Liver (tissue), 9 donors: ENCODE results near the gene CFHR2. TPM values are rescaled to one million over a fixed set of nuclear protein-coding genes. Genes with fewer than 3 reads are reported as not detected.

Experiments
- DNase-seq: peaks from one replicate; pipeline ENCODE4 v3.0.0-alpha.2; 2017; ENCODE audit warnings: low spot score
- H3K27ac ChIP-seq, 2 donors: one replicate each; pipeline ENCODE4 v1.7.0; 2013; ENCODE audit warnings: inconsistent platforms in 2 of 2, low read length in 2 of 2, control low read depth in 1 of 2, low read depth in 1 of 2, mild to moderate bottlenecking in 1 of 2
- H3K27me3 ChIP-seq, 4 donors: one replicate each; pipeline versions ENCODE4 v1.6.1 to v1.7.0; 2013; ENCODE audit warnings: low read length in 3 of 4, inconsistent platforms in 1 of 4, mild to moderate bottlenecking in 1 of 4, moderate library complexity in 1 of 4; ENCODE audit not compliant: control insufficient read depth in 4 of 4, insufficient read depth in 4 of 4
- H3K36me3 ChIP-seq, 4 donors: one replicate each; pipeline versions ENCODE4 v1.6.1 to v1.7.0; 2013; ENCODE audit warnings: low read length in 3 of 4, mild to moderate bottlenecking in 3 of 4, low read depth in 1 of 4, moderate library complexity in 1 of 4; ENCODE audit not compliant: control insufficient read depth in 4 of 4, insufficient read depth in 3 of 4
- H3K4me1 ChIP-seq, 4 donors: one replicate each; pipeline versions ENCODE4 v1.6.1 to v1.7.0; 2013; ENCODE audit warnings: low read length in 3 of 4, mild to moderate bottlenecking in 3 of 4, moderate library complexity in 1 of 4; ENCODE audit not compliant: control insufficient read depth in 4 of 4, insufficient read depth in 4 of 4
- H3K4me3 ChIP-seq, 3 donors: one replicate each; pipeline versions ENCODE4 v1.6.1 to v1.7.0; 2013; ENCODE audit warnings: low read length in 3 of 3, control low read depth in 1 of 3, low read depth in 1 of 3, mild to moderate bottlenecking in 1 of 3
- H3K9ac ChIP-seq, 2 donors: one replicate each; pipeline ENCODE4 v1.7.0; 2013; ENCODE audit warnings: low read length in 2 of 2, mild to moderate bottlenecking in 2 of 2, moderate library complexity in 2 of 2, control low read depth in 1 of 2, low read depth in 1 of 2
- H3K9me3 ChIP-seq, 4 donors: one replicate each; pipeline versions ENCODE4 v1.6.1 to v1.7.0; 2013; ENCODE audit warnings: low read length in 3 of 4; ENCODE audit not compliant: control insufficient read depth in 4 of 4
- ATF3 ChIP-seq: IDR thresholded peaks from 2 replicates; pipeline ENCODE4 v1.6.1; 2016; ENCODE audit warnings: antibody characterized with exemption
- CTCF ChIP-seq: fragments of 150-350 bp; IDR thresholded peaks from 2 replicates; pipeline ENCODE4 v1.5.1; 2017; ENCODE audit warnings: improper control_type of control experiment, low read depth, low read length; ENCODE audit not compliant: missing input control
- EGR1 ChIP-seq, 2 donors: IDR thresholded peaks; 2 replicates each; pipeline ENCODE4 v1.6.1; 2016 to 2018; ENCODE audit warnings: antibody characterized with exemption in 2 of 2, low read depth in 2 of 2
- FOXA1 ChIP-seq: IDR thresholded peaks from 2 replicates; pipeline ENCODE4 v1.6.1; 2016; ENCODE audit warnings: antibody characterized with exemption
- FOXA2 ChIP-seq: IDR thresholded peaks from 2 replicates; pipeline ENCODE4 v1.6.1; 2016; ENCODE audit warnings: antibody characterized with exemption
- GABPA ChIP-seq, 2 donors: IDR thresholded peaks in 1 of 2; conservative IDR thresholded peaks in 1 of 2; 2 replicates each; pipeline ENCODE4 v1.6.1; 2016; ENCODE audit warnings: antibody characterized with exemption in 2 of 2, mild to moderate bottlenecking in 1 of 2, moderate library complexity in 1 of 2
- HNF4A ChIP-seq, 2 donors: conservative IDR thresholded peaks; 2 replicates each; pipeline ENCODE4 v1.6.1; 2016; ENCODE audit warnings: antibody characterized with exemption in 2 of 2, mild to moderate bottlenecking in 2 of 2
- HNF4G ChIP-seq: IDR thresholded peaks from 2 replicates; pipeline ENCODE4 v1.6.1; 2016; ENCODE audit warnings: antibody characterized with exemption
- JUND ChIP-seq, 2 donors: IDR thresholded peaks; 2 replicates each; pipeline ENCODE4 v1.6.1; 2016; ENCODE audit warnings: antibody characterized with exemption in 2 of 2
- MAX ChIP-seq: IDR thresholded peaks from 2 replicates; pipeline ENCODE4 v1.6.1; 2016; ENCODE audit warnings: antibody characterized with exemption
- NR2F2 ChIP-seq: IDR thresholded peaks from 2 replicates; pipeline ENCODE4 v1.6.1; 2016; ENCODE audit warnings: antibody characterized with exemption
- RAD21 ChIP-seq, 2 donors: IDR thresholded peaks; 2 replicates each; pipeline ENCODE4 v1.6.1; 2016; ENCODE audit warnings: antibody characterized with exemption in 2 of 2, mild to moderate bottlenecking in 2 of 2
- REST ChIP-seq: IDR thresholded peaks from 2 replicates; pipeline ENCODE4 v1.6.1; 2016; ENCODE audit warnings: antibody characterized with exemption, mild to moderate bottlenecking
- RXRA ChIP-seq, 2 donors: IDR thresholded peaks; 2 replicates each; pipeline ENCODE4 v1.6.1; 2017 to 2018; ENCODE audit warnings: antibody characterized with exemption in 2 of 2, mild to moderate bottlenecking in 1 of 2
- SP1 ChIP-seq: IDR thresholded peaks from 2 replicates; pipeline ENCODE4 v1.6.1; 2018; ENCODE audit warnings: antibody characterized with exemption, mild to moderate bottlenecking
- TAF1 ChIP-seq: conservative IDR thresholded peaks from 2 replicates; pipeline ENCODE4 v1.6.1; 2016; ENCODE audit warnings: antibody characterized with exemption, mild to moderate bottlenecking
- ZBTB33 ChIP-seq: IDR thresholded peaks from 2 replicates; pipeline ENCODE4 v1.6.1; 2016; ENCODE audit warnings: antibody characterized with exemption
- WGBS: extraction: QIAGEN DNeasy Blood & Tissue Kit; methylation state at CpG from one replicate; pipeline ENCODE4 v1.1.7; 2013; 5-methylcytosine and 5-hydroxymethylcytosine counted together
- polyA plus RNA-seq, 2 donors: library from polyadenylated mRNA; stranded (reverse) in 1 of 2; unstranded in 1 of 2; fragments of 200-250 nt in 1 of 2; fragments of >200 nt in 1 of 2; fragmentation: Nextera tagmentation in 1 of 2; extraction: Ambion mirVana in 1 of 2; gene quantifications; one replicate each; pipeline versions ENCODE4 v1.2.1 to v1.2.3, GENCODE V29; 2013 to 2015
- total RNA-seq, 2 donors: library from RNA; depleted of rRNA; stranded (reverse); fragments of >200 nt; gene quantifications; one replicate each; pipeline ENCODE4 v1.2.3, GENCODE V29; 2014
- donor health status: healthy.
- donor health status: healthy.
- donor health status: healthy.
- donor health status: healthy.
- donor health status: healthy.

CFHR2 gene
- total and polyA plus RNA-seq, 4 donors: 153 to 483 (median 395) TPM

- Histone ChIP-seq H3K27me3 (no peaks in the 10 kb centered on the region), H3K27ac (no peak overlapping the region), H3K4me1 (no peaks in the 10 kb centered on the region), H3K9me3 (no peaks in the 10 kb centered on the region), H3K4me3 (no peak overlapping the region), H3K36me3 (peaks cover 2 to 17% (median 8%) of the 10 kb centered on the region in 4 donors), H3K9ac (no peak overlapping the region)
- WGBS: 96% methylated on average over 2 of the region's 2 CpGs
- no peak for DNase-seq
- TF ChIP-seq GABPA (IDR thresholded peaks at IDR 0.05 in 1 of 2, conservative IDR thresholded peaks at IDR 0.05 in 1 of 2) (no peak), HNF4A (conservative IDR thresholded peaks at IDR 0.05) (no peak), HNF4G (no peak), JUND (IDR thresholded peaks at IDR 0.05) (no peak), ZBTB33 (no peak), RAD21 (IDR thresholded peaks at IDR 0.05) (no peak), FOXA1 (no peak), REST (no peak), CTCF (no peak), TAF1 (no peak)
These were observed 58.3 kb downstream of the CFHR2 start for GRCh38 chr1:197001828-197002227.

GRCh38 chr1:197003132-197003531 is 59.6 kb downstream of the CFHR2 start:
- no peak for TF ChIP-seq NR2F2
- no peak for TF ChIP-seq RXRA (IDR thresholded peaks at IDR 0.05)
- no peak for TF ChIP-seq ZBTB33
- TF ChIP-seq MAX: no peak
- no peak for TF ChIP-seq HNF4A (conservative IDR thresholded peaks at IDR 0.05)
- no peak for TF ChIP-seq REST
- no peak for TF ChIP-seq JUND (IDR thresholded peaks at IDR 0.05)
- TF ChIP-seq ATF3: no peak
- TF ChIP-seq EGR1 (IDR thresholded peaks at IDR 0.05; ENCODE audit: low read depth in 2 of 2): no peak
- TF ChIP-seq FOXA2: no peak
- TF ChIP-seq RAD21 (IDR thresholded peaks at IDR 0.05): no peak
- TF ChIP-seq SP1: no peak
- DNase-seq: no peak
- Histone ChIP-seq H3K9ac (no peak overlapping the region), H3K27me3 (no peaks in the 10 kb centered on the region), H3K4me1 (no peaks in the 10 kb centered on the region), H3K9me3 (no peaks in the 10 kb centered on the region), H3K4me3 (no peak overlapping the region), H3K36me3 (peaks cover 2 to 17% (median 8%) of the 10 kb centered on the region in 4 donors), H3K27ac (no peak overlapping the region)
- WGBS: 81% methylated on average over 2 of the region's 2 CpGs
